ENCODE data around the gene CCBE1.

Gene CCBE1

DNA sequence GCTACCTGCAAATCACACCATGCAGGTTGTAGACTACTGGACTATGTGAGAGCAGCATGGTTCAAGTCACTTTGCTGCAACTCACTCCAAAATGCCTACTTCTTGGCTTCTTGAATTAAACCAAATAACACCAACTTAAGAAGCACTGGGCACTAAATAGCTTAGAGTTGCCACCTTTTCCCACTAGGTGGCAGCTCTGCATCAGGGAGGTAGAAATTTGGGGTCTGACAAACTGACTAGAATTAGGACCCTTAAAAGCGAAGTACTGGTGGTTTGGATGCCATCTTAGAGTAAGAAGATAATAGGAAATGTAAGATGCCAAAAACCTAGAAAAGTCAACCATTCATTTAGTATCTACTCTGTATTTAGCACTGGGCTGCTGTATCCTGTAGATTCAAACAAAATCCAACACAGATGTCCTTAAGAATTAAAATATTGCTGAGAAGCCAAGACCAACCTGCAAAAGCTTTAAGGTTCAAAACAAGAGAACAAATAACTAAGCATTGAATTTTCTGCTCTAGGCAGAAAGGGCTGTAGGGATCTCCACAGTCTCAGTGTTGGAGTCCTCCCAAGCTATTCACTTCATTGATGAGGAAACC is 65.5 kb downstream of the CCBE1 start:
- DNase-seq (ENCODE audit: low read depth), result peak; percentile 71
- H3K4me1 ChIP-seq (ENCODE audit: control insufficient read depth, insufficient read depth, low read length), result peaks cover 49% of the 10 kb centered on the region
- peak overlapping the region; percentile 2 for H3K9ac ChIP-seq (ENCODE audit: low read length)
- no peaks in the 10 kb centered on the region for H3K36me3 ChIP-seq (ENCODE audit: control insufficient read depth, insufficient read depth, low read length, severe bottlenecking)
- no peak overlapping the region for H3K4me3 ChIP-seq (ENCODE audit: low read length)
- H3K27me3 ChIP-seq (replicated peaks; ENCODE audit: control insufficient read depth, insufficient read depth, low read length), result no peaks in the 10 kb centered on the region
- H3K9me3 ChIP-seq (ENCODE audit: control insufficient read depth, low read length), result peaks cover 5% of the 10 kb centered on the region

DNA sequence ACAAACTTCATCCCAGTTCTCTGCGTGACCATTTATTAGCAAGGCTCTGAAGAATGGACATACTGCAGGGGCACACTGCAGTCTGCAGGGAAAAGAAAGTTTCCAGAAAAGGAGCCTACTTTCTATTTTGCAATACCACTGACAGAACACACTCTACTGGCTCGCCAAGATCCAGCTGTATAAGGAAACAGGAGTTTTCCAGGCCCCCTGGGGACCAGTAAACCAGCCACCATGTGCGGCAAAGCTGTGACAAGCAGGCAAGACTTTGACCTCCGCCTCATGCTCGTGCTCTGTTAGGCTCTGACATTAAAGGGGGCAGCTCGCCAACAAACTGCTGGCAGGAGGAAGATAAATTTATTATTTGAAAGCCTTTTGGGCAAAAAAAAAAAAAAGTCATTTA is 67.3 kb downstream of the CCBE1 start:
- Histone ChIP-seq H3K9me3 (ENCODE audit: control insufficient read depth, low read length) (peaks cover 5% of the 10 kb centered on the region), H3K27me3 (replicated peaks; ENCODE audit: control insufficient read depth, insufficient read depth, low read length) (no peaks in the 10 kb centered on the region), H3K9ac (ENCODE audit: low read length) (peak overlapping the region; percentile 39), H3K4me3 (ENCODE audit: low read length) (no peak overlapping the region), H3K4me1 (ENCODE audit: control insufficient read depth, insufficient read depth, low read length) (peaks cover 44% of the 10 kb centered on the region), H3K36me3 (ENCODE audit: control insufficient read depth, insufficient read depth, low read length, severe bottlenecking) (no peaks in the 10 kb centered on the region)
- peak; percentile 37 for DNase-seq (ENCODE audit: low read depth)

GRCh38 chr18:59628995-59629394 is 68.2 kb downstream of the CCBE1 start:
- Histone ChIP-seq H3K36me3 (ENCODE audit: control insufficient read depth, insufficient read depth, low read length, severe bottlenecking) (no peaks in the 10 kb centered on the region), H3K9me3 (ENCODE audit: control insufficient read depth, low read length) (peaks cover 5% of the 10 kb centered on the region), H3K4me1 (ENCODE audit: control insufficient read depth, insufficient read depth, low read length) (peaks cover 46% of the 10 kb centered on the region), H3K4me3 (ENCODE audit: low read length) (no peak overlapping the region), H3K27me3 (replicated peaks; ENCODE audit: control insufficient read depth, insufficient read depth, low read length) (no peaks in the 10 kb centered on the region), H3K9ac (ENCODE audit: low read length) (peak overlapping the region; percentile 39)
- no peak for DNase-seq (ENCODE audit: low read depth)

- peaks cover 5% of the 10 kb centered on the region for H3K9me3 ChIP-seq (ENCODE audit: control insufficient read depth, low read length)
- H3K9ac ChIP-seq (ENCODE audit: low read length), result no peak overlapping the region
- DNase-seq (ENCODE audit: low read depth), result no peak
- no peaks in the 10 kb centered on the region for H3K27me3 ChIP-seq (replicated peaks; ENCODE audit: control insufficient read depth, insufficient read depth, low read length)
- no peaks in the 10 kb centered on the region for H3K36me3 ChIP-seq (ENCODE audit: control insufficient read depth, insufficient read depth, low read length, severe bottlenecking)
- H3K4me3 ChIP-seq (ENCODE audit: low read length), result no peak overlapping the region
- peaks cover 49% of the 10 kb centered on the region for H3K4me1 ChIP-seq (ENCODE audit: control insufficient read depth, insufficient read depth, low read length)
Observed at GRCh38 chr18:59627414-59627813, 69.8 kb downstream of the CCBE1 start.

GRCh38 chr18:59624369-59624765 is 72.9 kb downstream of the CCBE1 start:
- Histone ChIP-seq H3K9ac (ENCODE audit: low read length) (peak overlapping the region; percentile 51), H3K36me3 (ENCODE audit: control insufficient read depth, insufficient read depth, low read length, severe bottlenecking) (no peaks in the 10 kb centered on the region), H3K9me3 (ENCODE audit: control insufficient read depth, low read length) (no peaks in the 10 kb centered on the region), H3K4me1 (ENCODE audit: control insufficient read depth, insufficient read depth, low read length) (peaks cover 39% of the 10 kb centered on the region), H3K4me3 (ENCODE audit: low read length) (no peak overlapping the region), H3K27me3 (replicated peaks; ENCODE audit: control insufficient read depth, insufficient read depth, low read length) (no peaks in the 10 kb centered on the region)
- DNase-seq (ENCODE audit: low read depth), result no peak

DNA sequence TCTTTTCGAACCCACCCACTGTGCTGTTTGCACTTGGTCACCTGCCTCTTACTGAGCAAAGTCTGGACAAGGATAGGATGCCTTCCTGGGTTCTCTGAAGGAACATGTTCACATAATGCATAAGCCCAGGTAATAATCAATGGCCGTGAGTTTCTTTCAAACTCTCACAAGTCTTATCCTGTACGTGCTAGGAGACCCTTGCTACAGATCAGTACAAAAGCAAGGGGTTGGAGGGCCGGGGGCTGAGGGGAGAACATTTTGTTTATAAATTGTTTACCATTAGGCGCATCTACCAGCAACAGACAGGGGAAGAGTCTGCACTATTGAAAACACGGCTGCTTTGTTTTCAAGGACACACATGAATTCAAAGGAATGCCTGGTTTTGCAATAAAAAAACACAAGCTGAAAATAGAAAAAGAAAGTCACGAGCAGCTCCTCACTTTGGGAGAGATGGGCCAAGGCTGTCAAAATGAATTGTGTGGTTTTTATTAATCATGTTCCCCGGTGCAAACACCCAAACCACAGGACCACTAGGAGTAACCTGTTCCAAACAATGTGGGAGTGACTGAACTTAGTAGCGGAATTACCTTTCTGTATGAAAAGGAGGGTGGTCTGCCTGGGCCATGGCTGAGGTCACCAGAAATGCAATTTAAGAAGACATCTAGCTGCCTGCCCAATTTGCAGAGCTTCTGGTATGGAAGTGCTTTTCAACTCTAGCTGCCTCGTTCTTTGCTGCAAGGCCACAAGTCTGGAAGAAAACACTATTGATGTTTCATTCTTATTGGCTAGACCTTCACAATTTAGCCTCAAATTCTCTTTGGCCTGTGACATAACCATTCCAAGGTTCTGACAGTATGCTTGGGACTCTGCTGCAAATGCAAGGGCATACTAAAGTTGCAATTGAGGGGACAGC is 73.5 kb downstream of the CCBE1 start:
- H3K36me3 ChIP-seq (ENCODE audit: control insufficient read depth, insufficient read depth, low read length, severe bottlenecking), result no peaks in the 10 kb centered on the region
- H3K4me1 ChIP-seq (ENCODE audit: control insufficient read depth, insufficient read depth, low read length), result peaks cover 32% of the 10 kb centered on the region
- H3K27me3 ChIP-seq (replicated peaks; ENCODE audit: control insufficient read depth, insufficient read depth, low read length), result no peaks in the 10 kb centered on the region
- H3K4me3 ChIP-seq (ENCODE audit: low read length), result peak overlapping the region; percentile 60
- DNase-seq (ENCODE audit: low read depth), result peak; percentile 91
- peak overlapping the region; percentile 81 for H3K9ac ChIP-seq (ENCODE audit: low read length)
- H3K9me3 ChIP-seq (ENCODE audit: control insufficient read depth, low read length), result no peaks in the 10 kb centered on the region

GRCh38 chr18:59621027-59621426 is 76.2 kb downstream of the CCBE1 start:
- Histone ChIP-seq H3K36me3 (ENCODE audit: control insufficient read depth, insufficient read depth, low read length, severe bottlenecking) (no peaks in the 10 kb centered on the region), H3K9ac (ENCODE audit: low read length) (no peak overlapping the region), H3K9me3 (ENCODE audit: control insufficient read depth, low read length) (no peaks in the 10 kb centered on the region), H3K4me1 (ENCODE audit: control insufficient read depth, insufficient read depth, low read length) (peaks cover 41% of the 10 kb centered on the region), H3K27me3 (replicated peaks; ENCODE audit: control insufficient read depth, insufficient read depth, low read length) (no peaks in the 10 kb centered on the region), H3K4me3 (ENCODE audit: low read length) (no peak overlapping the region)
- no peak for DNase-seq (ENCODE audit: low read depth)

GRCh38 chr18:59620381-59620780 is 76.8 kb downstream of the CCBE1 start:
- peaks cover 41% of the 10 kb centered on the region for H3K4me1 ChIP-seq (ENCODE audit: control insufficient read depth, insufficient read depth, low read length)
- H3K4me3 ChIP-seq (ENCODE audit: low read length), result no peak overlapping the region
- H3K9me3 ChIP-seq (ENCODE audit: control insufficient read depth, low read length), result no peaks in the 10 kb centered on the region
- no peak for DNase-seq (ENCODE audit: low read depth)
- no peaks in the 10 kb centered on the region for H3K27me3 ChIP-seq (replicated peaks; ENCODE audit: control insufficient read depth, insufficient read depth, low read length)
- H3K9ac ChIP-seq (ENCODE audit: low read length), result no peak overlapping the region
- no peaks in the 10 kb centered on the region for H3K36me3 ChIP-seq (ENCODE audit: control insufficient read depth, insufficient read depth, low read length, severe bottlenecking)

GRCh38 chr18:59619816-59620215 is 77.4 kb downstream of the CCBE1 start:
- DNase-seq (ENCODE audit: low read depth), result no peak
- H3K27me3 ChIP-seq (replicated peaks; ENCODE audit: control insufficient read depth, insufficient read depth, low read length), result no peaks in the 10 kb centered on the region

DNA sequence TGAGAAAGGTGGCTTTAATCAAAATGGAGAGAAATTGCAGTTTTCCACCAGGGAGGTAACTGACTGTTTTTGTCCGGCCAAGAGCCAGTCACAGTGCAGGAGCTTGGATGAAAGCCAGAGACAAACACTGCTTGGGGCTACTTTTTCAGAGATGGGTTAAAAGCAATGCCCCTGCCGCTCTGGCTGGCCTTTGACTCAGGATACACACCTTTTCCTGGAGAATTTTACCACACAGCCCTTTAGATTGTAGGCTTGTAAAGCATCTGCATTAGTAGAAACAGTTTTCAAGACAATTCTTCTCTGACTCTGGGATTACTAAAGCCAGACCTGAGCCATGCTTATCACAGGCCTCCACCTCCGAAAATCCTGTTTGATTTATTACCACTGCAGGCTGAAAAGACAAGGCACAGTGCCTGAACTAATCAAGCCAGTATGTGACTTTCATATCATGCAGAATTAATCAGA is 79.7 kb downstream of the CCBE1 start:
- Histone ChIP-seq H3K36me3 (ENCODE audit: control insufficient read depth, insufficient read depth, low read length, severe bottlenecking) (no peaks in the 10 kb centered on the region), H3K9me3 (ENCODE audit: control insufficient read depth, low read length) (no peaks in the 10 kb centered on the region), H3K4me3 (ENCODE audit: low read length) (no peak overlapping the region), H3K4me1 (ENCODE audit: control insufficient read depth, insufficient read depth, low read length) (peaks cover 23% of the 10 kb centered on the region), H3K27me3 (replicated peaks; ENCODE audit: control insufficient read depth, insufficient read depth, low read length) (no peaks in the 10 kb centered on the region), H3K9ac (ENCODE audit: low read length) (no peak overlapping the region)
- DNase-seq (ENCODE audit: low read depth), result no peak

More at GRCh38 chr18:59619816-59620215, 77.4 kb downstream of the CCBE1 start:
- Histone ChIP-seq H3K4me1 (ENCODE audit: control insufficient read depth, insufficient read depth, low read length) (peaks cover 39% of the 10 kb centered on the region), H3K9ac (ENCODE audit: low read length) (no peak overlapping the region), H3K36me3 (ENCODE audit: control insufficient read depth, insufficient read depth, low read length, severe bottlenecking) (no peaks in the 10 kb centered on the region), H3K9me3 (ENCODE audit: control insufficient read depth, low read length) (no peaks in the 10 kb centered on the region), H3K4me3 (ENCODE audit: low read length) (no peak overlapping the region)

GRCh38 chr18:59616501-59616900 is 80.7 kb downstream of the CCBE1 start:
- H3K9me3 ChIP-seq (ENCODE audit: control insufficient read depth, low read length), result no peaks in the 10 kb centered on the region

More at GRCh38 chr18:59616501-59616900, 80.7 kb downstream of the CCBE1 start:
- H3K4me3 ChIP-seq (ENCODE audit: low read length), result no peak overlapping the region
- H3K27me3 ChIP-seq (replicated peaks; ENCODE audit: control insufficient read depth, insufficient read depth, low read length), result no peaks in the 10 kb centered on the region
- H3K9ac ChIP-seq (ENCODE audit: low read length), result no peak overlapping the region
- peaks cover 31% of the 10 kb centered on the region for H3K4me1 ChIP-seq (ENCODE audit: control insufficient read depth, insufficient read depth, low read length)
- DNase-seq (ENCODE audit: low read depth), result no peak
- H3K36me3 ChIP-seq (ENCODE audit: control insufficient read depth, insufficient read depth, low read length, severe bottlenecking), result no peaks in the 10 kb centered on the region
